Activated T-cell treated with anti-CD3 and anti-CD28 coated beads for 1 hour (primary cell): ENCODE data around the gene DLL3.

Experiments
- DNase-seq: peaks from one replicate; pipeline ENCODE4 v3.0.0-alpha.2; 2020; ENCODE audit warnings: low read depth

DLL3 gene

DNA sequence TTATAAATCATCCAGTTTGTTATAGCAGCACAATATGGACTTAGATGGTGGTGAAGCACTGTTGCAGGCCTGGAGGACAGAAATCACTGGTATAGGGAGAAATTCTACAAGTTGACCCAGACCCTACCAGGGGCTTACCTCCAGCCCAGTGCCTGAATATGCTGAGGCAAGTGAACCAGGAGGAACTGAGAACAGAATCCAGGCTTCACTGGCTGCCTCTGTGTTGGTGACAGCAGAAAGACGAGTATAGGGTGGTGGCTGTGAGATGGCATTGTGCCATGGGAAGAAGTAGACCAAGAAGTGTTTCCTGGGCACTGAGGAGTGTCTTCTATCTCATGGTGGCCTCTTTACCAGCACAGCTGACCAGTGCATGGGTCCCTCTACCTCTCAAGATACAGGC is 57.1 kb downstream of the DLL3 start:
- no peak for DNase-seq
